ENCODE results near the gene FNBP1. TPM values are rescaled to one million over a fixed set of nuclear protein-coding genes. Genes with fewer than 3 reads are reported as not detected.

Gene FNBP1
- total and polyA plus RNA-seq, 10 of the 15 experiments (the other 5 are each of a cell fraction or from before 2014, with no cell fraction given), result 64.5 to 353 (median 179) TPM

GRCh38 chr9:129900263-129901027, 142.5 kb downstream of the FNBP1 start (continued):
- no peak for TF ChIP-seq NR2C2 (IDR thresholded peaks at IDR 0.05; ENCODE audit: borderline replicate concordance, control insufficient read depth, insufficient read length, low read depth)
- TF ChIP-seq BACH1 (IDR thresholded peaks at IDR 0.05; ENCODE audit: borderline replicate concordance), result peak; percentile 65; the same call in 1 of the 2 replicates
- no peak for TF ChIP-seq SREBF1 (IDR thresholded peaks at IDR 0.05; ENCODE audit: low read length)
- TF ChIP-seq SIX5 (IDR thresholded peaks at IDR 0.05; ENCODE audit: low read depth, low read length, severe bottlenecking), result no peak
- no peak; the same call in 1 of the 2 replicates for TF ChIP-seq MAX (IDR thresholded peaks at IDR 0.05; ENCODE audit: low read depth, low read length)
- no peak for TF ChIP-seq YBX1 (IDR thresholded peaks at IDR 0.05)
- TF ChIP-seq JUNB (IDR thresholded peaks at IDR 0.05), result peak; percentile 95

GRCh38 chr9:129899620-129900019, 143.4 kb downstream of the FNBP1 start:
- Histone ChIP-seq H3K27me3 (replicated peaks in 1 of 2; ENCODE audit: control insufficient read depth in 2 of 2, insufficient read depth in 2 of 2, low read length in 1 of 2) (no peaks in the 10 kb centered on the region), H3K36me3 (ENCODE audit: control insufficient read depth in 2 of 2, insufficient read depth in 2 of 2, low read length in 1 of 2) (peaks cover 28 to 66% of the 10 kb centered on the region in 2 experiments), H3K9ac (ENCODE audit: control insufficient read depth, insufficient read depth, low read length) (no peak overlapping the region), H3K79me2 (ENCODE audit: control insufficient read depth, insufficient read depth, low read length) (peaks cover 22% of the 10 kb centered on the region), H3K4me3 (no peak overlapping the region), H3K27ac (ENCODE audit: control insufficient read depth, insufficient read depth) (no peak overlapping the region), H3K9me3 (replicated peaks; ENCODE audit: control insufficient read depth, insufficient read depth, low read length) (no peaks in the 10 kb centered on the region; the same call in 2 of the 3 replicates), H4K20me1 (ENCODE audit: control insufficient read depth, insufficient read depth) (no peaks in the 10 kb centered on the region), H3K4me2 (ENCODE audit: control insufficient read depth, insufficient read depth) (no peak overlapping the region), H2AFZ (ENCODE audit: control insufficient read depth, low read depth, low read length) (no peak overlapping the region), H3K4me1 (ENCODE audit: control insufficient read depth, insufficient read depth, low read length) (peaks cover 76% of the 10 kb centered on the region)
- TF ChIP-seq NBN (IDR thresholded peaks at IDR 0.05) (0 out of 2 replicates have a peak, but pooled peaks have one; percentile 20), ZNF592 (IDR thresholded peaks at IDR 0.05) (no peak), HDGF (IDR thresholded peaks at IDR 0.05) (peak; percentile 66; the same call in 1 of the 2 replicates), ASH2L (IDR thresholded peaks at IDR 0.05; ENCODE audit: borderline replicate concordance, low read depth) (no peak)
- FAIRE-seq (no peak), ATAC-seq (no peak), DNase-seq (ENCODE audit: low read depth, low spot score) (no peak)
- RAD21 ChIA-PET (ENCODE audit: unreplicated experiment), result no interaction called here
- POLR2A ChIA-PET, result no interaction called here
- in situ Hi-C loops (cut with MboI) (no loop called here), intact Hi-C loops (cut with micrococcal nuclease; ENCODE audit: unreplicated experiment) (loop anchor here (1.0 kb wide), 1 partner anchor 11 kb away; no protein-coding TSS in a partner anchor)
- CTCF ChIA-PET, result no interaction called here
- no TSS peak for BruUV-seq (replicated peaks)
- WGBS (ENCODE audit: insufficient coverage, insufficient replicate concordance, low lambda C conversion rate, missing lambda C conversion rate), result 83% methylated on average over 2 of the region's 2 CpGs
- SMC1A ChIA-PET (ENCODE audit: uncharacterized antibody, unreplicated experiment), result no interaction called here
